GM19438 (cell line): Measurements from ENCODE around the gene AKT3.
"Not testable (repeated sequence)": the region's sequence is repeated elsewhere in the genome, so short reads cannot be mapped to it uniquely, and the experiment has no call there.

Source experiments
- ATAC-seq: cut with Tn5 transposase; IDR thresholded peaks from one replicate; pipeline ENCODE4 v1.9.1; 2021; ENCODE audit warnings: low read depth; ENCODE audit not compliant: unreplicated experiment

The AKT3 gene

DNA sequence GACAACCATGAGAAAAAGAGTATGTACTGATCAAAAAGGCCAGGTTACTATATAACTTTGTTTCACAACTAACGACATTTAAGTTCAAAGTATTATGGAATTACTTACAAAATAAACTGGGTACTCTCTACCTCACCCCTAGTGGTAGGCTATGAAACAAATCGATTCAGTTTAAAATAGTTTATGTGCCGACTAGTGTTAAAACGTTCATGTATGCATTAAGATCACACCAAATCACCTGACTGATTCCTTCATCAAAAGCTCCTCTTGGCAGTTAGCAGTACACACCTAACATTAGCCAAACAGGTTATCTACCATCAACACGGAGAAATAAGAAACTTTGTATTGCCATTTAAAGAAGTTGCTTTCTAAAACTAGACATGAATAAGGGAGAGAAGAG, 137.1 kb downstream of the AKT3 start:
- no peak for ATAC-seq

DNA sequence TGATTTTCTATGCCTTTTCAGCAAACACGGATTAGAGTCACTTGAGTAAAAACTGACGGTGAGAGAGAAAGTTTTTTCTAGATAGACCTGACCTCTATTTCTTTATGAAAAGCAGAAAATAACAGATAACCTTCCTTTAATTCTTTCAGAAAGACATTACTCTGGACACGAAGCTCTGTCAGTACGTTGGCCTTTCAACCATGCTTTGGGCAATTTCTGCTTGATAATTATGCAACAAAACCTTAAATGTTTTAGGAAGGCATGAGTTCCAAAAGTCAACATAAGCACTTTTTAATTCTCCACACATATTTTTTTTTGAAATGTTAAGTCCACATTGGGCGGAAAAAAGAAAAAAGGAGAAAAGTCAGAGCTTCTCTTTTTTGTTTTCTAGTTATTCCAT, 137.8 kb downstream of the AKT3 start:
- ATAC-seq, result no peak

DNA sequence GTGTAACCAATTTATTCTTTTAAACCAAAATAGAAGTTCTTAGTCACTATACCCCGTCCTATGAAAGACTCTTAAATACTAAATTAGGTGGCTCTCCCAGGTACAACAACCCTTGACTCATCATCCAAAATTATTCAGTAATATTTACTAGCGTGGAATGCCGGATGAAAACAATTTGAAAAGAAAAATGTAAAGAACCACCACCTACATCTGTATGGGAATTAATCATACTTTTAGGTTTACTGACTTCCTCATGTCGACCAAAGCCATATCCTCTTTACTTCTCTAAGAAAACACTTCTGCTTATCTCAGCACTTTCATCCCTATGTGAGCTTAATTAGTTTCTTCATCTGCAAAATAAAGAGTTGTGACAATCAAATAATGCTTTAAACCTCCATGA, 139.6 kb downstream of the AKT3 start:
- no peak for ATAC-seq

- ATAC-seq, result no peak
Measured at GRCh38 chr1:243708210-243708609, 141.8 kb downstream of the AKT3 start.

- ATAC-seq, result no peak
Measured at GRCh38 chr1:243706563-243706962, 143.5 kb downstream of the AKT3 start.

DNA sequence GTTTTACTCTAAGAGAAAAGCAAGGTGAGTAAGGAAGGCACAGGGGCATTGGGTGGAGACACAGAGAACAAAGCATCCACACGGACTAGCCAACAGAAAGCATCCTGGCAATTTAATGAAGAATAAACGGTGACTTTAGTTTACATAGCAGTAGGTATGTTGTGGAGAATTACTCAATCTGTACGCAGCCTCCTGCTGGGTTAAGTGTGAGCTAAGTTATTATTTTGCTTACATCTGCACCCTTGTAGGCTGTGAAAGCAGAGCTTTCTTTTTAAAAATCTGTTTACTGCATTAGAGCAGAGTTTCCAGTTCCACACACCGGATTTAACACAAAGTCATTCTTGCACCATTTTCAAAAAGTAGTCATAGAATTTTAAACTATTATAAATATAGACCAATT, 144.5 kb downstream of the AKT3 start:
- ATAC-seq, result no peak

DNA sequence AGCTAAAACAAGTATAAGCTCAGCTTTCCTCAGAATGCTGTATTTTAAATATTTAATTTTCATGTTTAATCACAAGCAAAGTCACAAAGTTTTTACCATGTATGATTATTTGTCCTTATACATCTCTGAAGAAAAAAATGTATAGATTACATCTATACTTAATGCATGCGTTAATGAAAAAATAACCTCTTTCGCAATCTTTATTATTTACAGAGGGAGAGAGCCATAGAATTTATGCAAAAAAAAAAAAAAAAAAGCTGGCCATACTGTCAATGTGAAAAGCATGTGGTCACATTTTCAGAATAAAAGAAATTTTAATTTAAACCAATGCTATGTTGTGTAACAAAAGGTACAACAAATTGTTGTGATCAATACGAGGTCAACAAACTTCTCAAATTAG, 148.2 kb downstream of the AKT3 start:
- ATAC-seq, result no peak

DNA sequence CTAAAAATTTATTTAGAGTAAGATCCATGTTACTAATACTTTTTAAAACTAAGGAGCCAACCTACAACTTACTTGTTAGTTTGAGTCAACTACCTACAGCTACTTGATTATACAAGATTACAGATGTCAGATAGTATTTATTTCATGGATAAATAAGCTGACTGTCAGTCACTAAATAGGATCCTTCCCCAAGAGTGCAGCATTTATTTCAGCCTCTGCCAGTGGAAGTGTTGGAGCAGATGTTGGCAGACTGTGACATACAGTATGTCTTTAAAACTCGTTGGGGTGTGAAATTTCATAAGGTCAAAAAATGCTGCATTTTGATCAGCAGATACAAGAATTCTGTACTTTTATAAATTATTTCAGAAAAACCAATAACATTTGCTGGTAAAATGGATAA, 156.2 kb downstream of the AKT3 start:
- ATAC-seq, result no peak

DNA sequence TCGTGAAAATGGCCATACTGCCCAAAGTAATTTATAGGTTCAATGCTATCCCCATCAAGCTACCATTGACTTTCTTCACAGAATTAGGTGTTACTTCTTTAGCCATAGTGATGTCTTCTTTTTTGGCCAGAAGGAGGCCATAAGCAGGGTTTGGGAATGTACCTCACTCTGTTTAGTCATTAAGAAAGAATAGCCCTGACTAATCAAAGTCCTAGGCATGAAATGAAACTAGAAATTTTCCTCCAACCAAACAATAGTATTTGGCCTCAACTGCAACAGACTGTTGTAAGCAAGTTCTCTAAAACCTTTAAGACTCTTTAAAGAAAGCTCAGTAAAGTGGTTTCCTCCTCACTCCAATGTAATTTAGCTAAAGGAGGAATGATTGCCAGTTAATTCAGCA, 163.9 kb downstream of the AKT3 start:
- ATAC-seq, result no peak

DNA sequence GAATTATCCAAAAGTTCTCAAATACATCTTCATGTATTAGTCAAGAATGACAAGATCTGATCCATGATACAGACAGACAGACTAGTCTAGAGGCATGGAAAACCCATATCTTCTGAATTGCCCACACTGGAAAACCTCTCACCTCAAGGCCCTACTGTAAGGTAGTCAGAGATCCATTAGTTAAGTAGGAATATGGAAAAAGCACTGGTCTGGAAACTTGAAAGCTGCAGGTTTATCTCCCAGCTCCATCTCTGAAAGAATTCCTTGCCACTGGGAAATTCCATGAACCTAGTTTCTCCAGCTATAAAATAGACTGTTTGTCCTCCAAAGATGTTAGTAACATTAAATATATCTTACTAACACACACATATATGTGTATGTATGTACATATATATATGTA, 169.2 kb downstream of the AKT3 start:
- no peak for ATAC-seq

GRCh38 chr1:243672539-243673074, 177.4 kb downstream of the AKT3 start:
- no peak for ATAC-seq

DNA sequence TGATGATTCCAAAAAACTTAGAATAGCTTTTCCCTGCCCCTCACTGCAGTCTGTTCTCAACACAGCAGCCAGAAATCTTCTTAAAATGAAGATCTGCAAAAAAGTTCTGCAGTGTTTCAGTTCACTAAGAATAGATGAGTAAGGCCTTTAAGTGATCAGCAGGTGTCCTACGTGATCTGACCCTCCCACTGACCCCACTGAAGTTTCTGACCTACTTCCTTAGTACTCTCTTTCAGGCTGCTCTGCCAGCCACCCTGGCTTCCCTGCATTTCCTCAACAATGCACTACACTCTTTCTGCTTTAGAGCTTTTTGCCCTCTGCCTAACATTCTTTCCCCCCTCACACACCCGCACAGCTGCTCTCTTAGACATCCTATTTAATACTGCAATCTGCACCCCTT, 182.5 kb downstream of the AKT3 start:
- ATAC-seq, result no peak

- ATAC-seq, result no peak
Measured at GRCh38 chr1:243667133-243667532, 182.9 kb downstream of the AKT3 start.

GRCh38 chr1:243663651-243664050, 186.4 kb downstream of the AKT3 start:
- no peak for ATAC-seq

DNA sequence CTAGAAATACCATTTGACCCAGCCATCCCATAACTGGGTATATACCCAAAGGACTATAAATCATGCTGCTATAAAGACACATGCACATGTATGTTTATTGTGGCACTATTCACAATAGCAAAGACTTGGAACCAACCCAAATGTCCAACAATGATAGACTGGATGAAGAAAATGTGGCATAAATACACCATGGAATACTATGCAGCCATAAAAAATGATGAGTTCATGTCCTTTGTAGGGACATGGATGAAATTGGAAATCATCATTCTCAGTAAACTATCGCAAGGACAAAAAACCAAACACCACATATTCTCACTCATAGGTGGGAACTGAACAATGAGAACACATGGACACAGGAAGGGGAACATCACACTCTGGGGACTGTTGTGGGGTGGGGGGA, 187.9 kb downstream of the AKT3 start:
- ATAC-seq, result not testable (repeated sequence)

GRCh38 chr1:243658594-243659105, 191.4 kb downstream of the AKT3 start:
- no peak for ATAC-seq

- no peak for ATAC-seq
Measured at GRCh38 chr1:243657793-243658192, 192.2 kb downstream of the AKT3 start.

DNA sequence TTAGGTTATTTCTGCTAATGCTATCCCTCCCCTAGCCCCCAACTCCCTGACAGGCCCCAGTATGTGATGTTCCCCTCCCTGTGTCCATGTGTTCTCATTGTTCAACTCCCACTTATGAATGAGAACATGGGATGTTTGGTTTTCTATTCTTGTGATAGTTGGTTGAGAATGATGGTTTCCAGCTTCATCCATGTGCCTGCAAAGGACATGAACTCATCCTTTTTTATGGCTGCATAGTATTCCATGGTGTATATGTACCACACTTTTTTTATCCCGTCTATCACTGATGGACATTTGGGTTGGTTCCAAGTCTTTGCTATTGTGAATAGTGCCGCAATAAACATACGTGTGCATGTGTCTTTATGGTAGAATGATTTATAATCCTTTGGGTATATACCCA, 200.5 kb downstream of the AKT3 start:
- ATAC-seq, result not testable (repeated sequence)

DNA sequence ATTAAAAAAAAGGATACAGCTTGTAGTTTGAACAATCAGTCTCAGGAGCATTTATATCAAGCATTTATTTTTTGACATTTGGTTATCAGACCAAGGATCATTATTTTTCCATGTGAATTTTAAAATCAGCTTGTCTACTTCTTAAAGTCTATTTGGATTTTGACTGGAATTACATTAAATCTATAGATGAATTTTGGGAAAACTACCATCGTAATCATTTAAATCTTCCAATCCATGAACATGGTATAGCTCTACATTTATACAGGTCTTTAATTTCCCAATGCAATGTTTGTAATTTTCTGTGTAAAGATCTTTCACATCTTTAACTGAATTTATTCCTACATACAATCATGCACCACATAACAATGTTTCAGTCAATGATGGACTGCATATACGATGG, 203.2 kb downstream of the AKT3 start:
- no peak for ATAC-seq

DNA sequence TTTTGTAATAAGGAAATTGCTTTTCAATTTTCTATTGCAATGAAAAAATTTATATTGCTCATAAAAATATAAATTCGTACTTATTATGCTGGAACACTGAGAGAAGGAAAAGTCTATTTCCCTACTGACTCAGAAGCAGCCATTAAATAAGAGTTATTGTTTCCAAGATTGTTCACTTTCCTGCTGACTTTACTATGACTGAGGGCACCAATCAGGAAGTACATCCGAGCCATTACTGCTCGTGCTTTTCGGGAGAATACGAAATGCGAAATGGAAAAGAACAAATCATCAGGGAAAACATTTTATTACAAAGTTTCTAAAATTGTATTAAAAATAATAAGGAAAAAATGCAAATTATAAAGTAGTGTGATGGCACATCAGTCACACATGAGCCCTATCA, 204.8 kb downstream of the AKT3 start:
- ATAC-seq, result no peak

- ATAC-seq, result no peak
Measured at GRCh38 chr1:243642936-243643335, 207.1 kb downstream of the AKT3 start.

- ATAC-seq, result no peak
Measured at GRCh38 chr1:243639027-243639658, 210.9 kb downstream of the AKT3 start.

DNA sequence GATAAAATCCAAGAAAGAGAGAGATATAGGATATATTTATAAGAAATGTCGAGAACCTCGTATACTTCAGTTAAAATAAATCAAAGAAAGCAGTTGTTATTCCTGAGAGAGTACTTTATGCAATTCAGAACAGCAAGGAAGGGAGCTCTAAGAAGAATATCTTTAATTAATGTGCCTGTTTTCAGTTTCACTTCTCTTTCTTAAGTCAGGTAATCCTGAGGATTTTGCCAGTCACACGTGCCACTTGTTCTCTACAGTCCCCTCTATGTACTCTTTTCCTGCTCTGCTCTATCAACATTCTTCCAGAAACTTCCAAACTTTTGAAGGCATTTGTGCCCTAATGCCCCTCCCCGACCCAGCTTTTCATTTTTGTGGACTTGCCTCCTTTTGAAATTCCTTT, 211.9 kb downstream of the AKT3 start:
- no peak for ATAC-seq
